HEK293T (cell line): ENCODE measurements around the gene KIRREL3.

Experiments used
- CTCF ChIA-PET: fragments of 350-600 bp; formaldehyde crosslinking; extraction: SDS; loops from one replicate; lab custom pipeline; 2021; ENCODE audit warnings: antibody characterized with exemption, inconsistent platforms; lab: Yijun Ruan, JAX
- POLR2A ChIA-PET: fragments of 350-600 bp; formaldehyde crosslinking; extraction: SDS; loops from one replicate; lab custom pipeline; 2020; ENCODE audit warnings: antibody characterized with exemption, inconsistent platforms; lab: Yijun Ruan, JAX
- DNase-seq: peaks from one replicate; pipeline ENCODE4 v3.0.0; 2012; ENCODE audit warnings: mixed read lengths; ENCODE audit errors: extremely low spot score
- ARNT ChIP-seq: fragments of 450-650 bp; IDR thresholded peaks from 2 replicates; pipeline ENCODE4 v1.6.1; 2017; ENCODE audit warnings: mild to moderate bottlenecking
- BHLHE40 ChIP-seq: fragments of 450-650 bp; IDR thresholded peaks from 2 replicates; pipeline ENCODE4 v1.6.1; 2016; ENCODE audit warnings: mild to moderate bottlenecking, moderate library complexity, borderline replicate concordance
- CTBP1 ChIP-seq: fragments of 450-650 bp; IDR thresholded peaks from 2 replicates; pipeline ENCODE4 v1.6.1; 2016; ENCODE audit warnings: borderline replicate concordance
- ELF4 ChIP-seq: fragments of 450-650 bp; IDR thresholded peaks from 2 replicates; pipeline ENCODE4 v1.6.1; 2017; ENCODE audit warnings: antibody characterized with exemption
- FOXA1 ChIP-seq: fragments of 450-650 bp; IDR thresholded peaks from 2 replicates; pipeline ENCODE4 v1.6.1; 2016; ENCODE audit warnings: mild to moderate bottlenecking
- FOXK2 ChIP-seq: fragments of 450-650 bp; IDR thresholded peaks from 2 replicates; pipeline ENCODE4 v1.6.1; 2016; ENCODE audit warnings: mild to moderate bottlenecking
- FOXM1 ChIP-seq: fragments of 450-650 bp; IDR thresholded peaks from 2 replicates; pipeline ENCODE4 v1.6.1; 2017; ENCODE audit warnings: mild to moderate bottlenecking, borderline replicate concordance
- HDGF ChIP-seq: fragments of 450-650 bp; IDR thresholded peaks from 2 replicates; pipeline ENCODE4 v1.6.1; 2017; ENCODE audit warnings: antibody characterized with exemption, borderline replicate concordance
- L3MBTL2 ChIP-seq: fragments of 450-650 bp; conservative IDR thresholded peaks from 2 replicates; pipeline ENCODE4 v1.6.1; 2016; ENCODE audit warnings: mild to moderate bottlenecking
- LEF1 ChIP-seq: fragments of 450-650 bp; IDR thresholded peaks from 2 replicates; pipeline ENCODE4 v1.6.1; 2017; ENCODE audit warnings: mild to moderate bottlenecking, borderline replicate concordance
- NFRKB ChIP-seq: fragments of 450-650 bp; IDR thresholded peaks from 2 replicates; pipeline ENCODE4 v1.6.1; 2016; ENCODE audit warnings: mild to moderate bottlenecking, moderate library complexity
- PKNOX1 ChIP-seq: fragments of 450-650 bp; IDR thresholded peaks from 2 replicates; pipeline ENCODE4 v1.6.1; 2016
- SP1 ChIP-seq: fragments of 450-650 bp; IDR thresholded peaks from 2 replicates; pipeline ENCODE4 v1.6.1; 2017
- SUZ12 ChIP-seq: fragments of 450-650 bp; IDR thresholded peaks from 2 replicates; pipeline ENCODE4 v1.6.1; 2016; ENCODE audit warnings: mild to moderate bottlenecking
- TARDBP ChIP-seq: fragments of 450-650 bp; IDR thresholded peaks from 2 replicates; pipeline ENCODE4 v1.6.1; 2016
- ZNF384 ChIP-seq: fragments of 450-650 bp; IDR thresholded peaks from 2 replicates; pipeline ENCODE4 v1.6.1; 2016

KIRREL3 gene

GRCh38 chr11:126465573-126466188 is 534.9 kb downstream of the KIRREL3 start:
- POLR2A ChIA-PET, result no interaction called here
- TF ChIP-seq ZNF384 (no peak), FOXA1 (no peak), ARNT (no peak), L3MBTL2 (no peak), SP1 (no peak), ELF4 (no peak), SUZ12 (no peak), HDGF (no peak), TARDBP (no peak), NFRKB (no peak), LEF1 (no peak), PKNOX1 (no peak), FOXM1 (no peak), FOXK2 (no peak), BHLHE40 (no peak), CTBP1 (no peak)
- CTCF ChIA-PET, result no interaction called here
- no peak for DNase-seq

- ChIA-PET POLR2A (no interaction called here), CTCF (interaction anchor here (1.0 kb wide), 1 partner anchor 16 kb away, joined by 3 read pairs; no protein-coding TSS in a partner anchor)
- DNase-seq, result no peak
Measured at GRCh38 chr11:126464796-126465195, 535.8 kb downstream of the KIRREL3 start.

GRCh38 chr11:126462422-126462821 is 538.1 kb downstream of the KIRREL3 start:
- no peak for DNase-seq
- TF ChIP-seq FOXM1 (no peak), BHLHE40 (no peak), CTBP1 (no peak), FOXK2 (no peak), HDGF (no peak), NFRKB (no peak), ARNT (no peak), TARDBP (no peak), LEF1 (no peak), SP1 (no peak), SUZ12 (no peak), L3MBTL2 (no peak), PKNOX1 (no peak), FOXA1 (no peak), ZNF384 (no peak), ELF4 (no peak)
- ChIA-PET POLR2A (no interaction called here), CTCF (no interaction called here)

More at GRCh38 chr11:126464796-126465195, 535.8 kb downstream of the KIRREL3 start:
- TF ChIP-seq ZNF384 (no peak), L3MBTL2 (no peak), CTBP1 (no peak), SUZ12 (no peak), TARDBP (no peak), FOXM1 (no peak), SP1 (no peak), ARNT (no peak), BHLHE40 (no peak)

GRCh38 chr11:126461996-126462395 is 538.6 kb downstream of the KIRREL3 start:
- ChIA-PET CTCF (no interaction called here), POLR2A (no interaction called here)
- DNase-seq, result no peak
- TF ChIP-seq FOXA1 (no peak), PKNOX1 (no peak), CTBP1 (no peak), FOXM1 (no peak), HDGF (no peak), NFRKB (no peak), FOXK2 (no peak), ELF4 (no peak), SP1 (no peak), ZNF384 (no peak), BHLHE40 (no peak), TARDBP (no peak), LEF1 (no peak), SUZ12 (no peak), ARNT (no peak), L3MBTL2 (no peak)

- POLR2A ChIA-PET, result no interaction called here
- no peak for DNase-seq
- TF ChIP-seq PKNOX1, result no peak
- no peak for TF ChIP-seq FOXM1
- no peak for TF ChIP-seq LEF1
- TF ChIP-seq NFRKB, result no peak
- TF ChIP-seq FOXA1, result no peak
- TF ChIP-seq CTBP1, result no peak
- TF ChIP-seq TARDBP, result no peak
- TF ChIP-seq ZNF384, result no peak
- CTCF ChIA-PET, result no interaction called here
Measured at GRCh38 chr11:126461096-126461440, 539.5 kb downstream of the KIRREL3 start.
